ENCODE results near the gene MAP1S.

MAP1S gene, protein sequence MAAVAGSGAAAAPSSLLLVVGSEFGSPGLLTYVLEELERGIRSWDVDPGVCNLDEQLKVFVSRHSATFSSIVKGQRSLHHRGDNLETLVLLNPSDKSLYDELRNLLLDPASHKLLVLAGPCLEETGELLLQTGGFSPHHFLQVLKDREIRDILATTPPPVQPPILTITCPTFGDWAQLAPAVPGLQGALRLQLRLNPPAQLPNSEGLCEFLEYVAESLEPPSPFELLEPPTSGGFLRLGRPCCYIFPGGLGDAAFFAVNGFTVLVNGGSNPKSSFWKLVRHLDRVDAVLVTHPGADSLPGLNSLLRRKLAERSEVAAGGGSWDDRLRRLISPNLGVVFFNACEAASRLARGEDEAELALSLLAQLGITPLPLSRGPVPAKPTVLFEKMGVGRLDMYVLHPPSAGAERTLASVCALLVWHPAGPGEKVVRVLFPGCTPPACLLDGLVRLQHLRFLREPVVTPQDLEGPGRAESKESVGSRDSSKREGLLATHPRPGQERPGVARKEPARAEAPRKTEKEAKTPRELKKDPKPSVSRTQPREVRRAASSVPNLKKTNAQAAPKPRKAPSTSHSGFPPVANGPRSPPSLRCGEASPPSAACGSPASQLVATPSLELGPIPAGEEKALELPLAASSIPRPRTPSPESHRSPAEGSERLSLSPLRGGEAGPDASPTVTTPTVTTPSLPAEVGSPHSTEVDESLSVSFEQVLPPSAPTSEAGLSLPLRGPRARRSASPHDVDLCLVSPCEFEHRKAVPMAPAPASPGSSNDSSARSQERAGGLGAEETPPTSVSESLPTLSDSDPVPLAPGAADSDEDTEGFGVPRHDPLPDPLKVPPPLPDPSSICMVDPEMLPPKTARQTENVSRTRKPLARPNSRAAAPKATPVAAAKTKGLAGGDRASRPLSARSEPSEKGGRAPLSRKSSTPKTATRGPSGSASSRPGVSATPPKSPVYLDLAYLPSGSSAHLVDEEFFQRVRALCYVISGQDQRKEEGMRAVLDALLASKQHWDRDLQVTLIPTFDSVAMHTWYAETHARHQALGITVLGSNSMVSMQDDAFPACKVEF

DNA sequence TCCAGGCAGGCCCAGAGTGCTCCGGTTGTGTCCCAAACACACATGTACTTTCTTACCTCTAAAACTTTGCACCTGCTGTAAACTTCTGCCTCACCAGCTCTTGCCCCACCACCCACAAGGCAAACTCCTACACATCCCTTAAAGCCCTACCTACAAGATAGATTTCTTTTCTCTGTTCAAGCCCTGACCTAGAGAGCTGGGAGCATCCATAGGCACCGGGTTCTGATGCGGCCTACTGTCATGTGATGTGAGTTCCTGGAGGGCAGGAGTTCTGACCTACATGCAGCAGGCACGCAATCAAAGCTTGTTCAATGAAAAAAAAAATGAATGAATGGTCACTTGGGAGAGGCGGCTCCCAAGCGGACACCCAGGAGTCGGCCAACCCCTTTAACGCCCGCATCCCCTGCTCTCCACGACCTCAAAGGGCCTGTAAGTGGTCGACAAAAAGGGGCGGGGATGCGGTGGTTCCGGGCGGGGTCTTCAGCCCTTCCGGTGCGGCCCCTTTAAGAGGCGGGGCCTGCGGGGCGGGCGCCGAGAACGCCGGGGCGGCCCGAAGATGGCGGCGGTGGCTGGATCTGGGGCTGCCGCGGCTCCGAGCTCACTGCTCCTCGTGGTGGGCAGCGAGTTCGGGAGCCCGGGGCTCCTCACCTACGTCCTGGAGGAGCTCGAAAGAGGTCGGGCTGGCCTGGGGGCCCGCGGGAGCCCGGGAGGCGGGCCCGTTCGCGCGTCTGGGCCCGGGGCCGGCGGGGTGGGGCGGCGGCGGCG lies at the start of gene MAP1S:
TSS of gene MAP1S (plus strand) at position 534 of the 765 bp plus-strand sequence. CDS start at position 557, 23 bp downstream.
- TF ChIP-seq, protein P1, sequence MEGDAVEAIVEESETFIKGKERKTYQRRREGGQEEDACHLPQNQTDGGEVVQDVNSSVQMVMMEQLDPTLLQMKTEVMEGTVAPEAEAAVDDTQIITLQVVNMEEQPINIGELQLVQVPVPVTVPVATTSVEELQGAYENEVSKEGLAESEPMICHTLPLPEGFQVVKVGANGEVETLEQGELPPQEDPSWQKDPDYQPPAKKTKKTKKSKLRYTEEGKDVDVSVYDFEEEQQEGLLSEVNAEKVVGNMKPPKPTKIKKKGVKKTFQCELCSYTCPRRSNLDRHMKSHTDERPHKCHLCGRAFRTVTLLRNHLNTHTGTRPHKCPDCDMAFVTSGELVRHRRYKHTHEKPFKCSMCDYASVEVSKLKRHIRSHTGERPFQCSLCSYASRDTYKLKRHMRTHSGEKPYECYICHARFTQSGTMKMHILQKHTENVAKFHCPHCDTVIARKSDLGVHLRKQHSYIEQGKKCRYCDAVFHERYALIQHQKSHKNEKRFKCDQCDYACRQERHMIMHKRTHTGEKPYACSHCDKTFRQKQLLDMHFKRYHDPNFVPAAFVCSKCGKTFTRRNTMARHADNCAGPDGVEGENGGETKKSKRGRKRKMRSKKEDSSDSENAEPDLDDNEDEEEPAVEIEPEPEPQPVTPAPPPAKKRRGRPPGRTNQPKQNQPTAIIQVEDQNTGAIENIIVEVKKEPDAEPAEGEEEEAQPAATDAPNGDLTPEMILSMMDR (IDR thresholded peaks at IDR 0.05; ENCODE audit: insufficient read depth, low read depth, low read length, missing control alignments), result no peak
- peak; percentile 78 for DNase-seq (ENCODE audit: low read depth)
- H3K4me3 ChIP-seq (ENCODE audit: low read depth, low read length), result peak within 1 kb of the TSS; percentile 61

DNA sequence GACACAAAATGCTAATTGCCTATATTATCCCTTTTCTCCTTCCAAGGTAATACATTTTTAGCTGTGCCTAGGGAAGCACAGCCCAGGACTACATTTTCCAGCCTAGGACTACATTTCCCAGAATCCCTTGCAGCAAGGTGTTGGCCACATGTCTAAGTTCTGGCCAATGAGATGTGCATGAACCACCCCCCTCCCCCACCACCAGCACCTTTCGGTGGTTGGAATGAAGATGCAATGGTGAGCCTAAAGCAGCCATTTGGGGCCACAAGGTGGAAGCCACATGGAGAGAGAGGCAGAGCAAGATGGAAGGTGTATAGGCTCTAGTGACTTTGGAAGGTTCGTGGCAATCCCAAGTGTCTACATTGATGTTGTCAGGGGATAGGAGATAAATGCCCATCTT lies 47.4 kb upstream of the MAP1S start:
- no peak overlapping the region for H3K4me3 ChIP-seq (ENCODE audit: low read depth, low read length)
- TF ChIP-seq, protein P1 (IDR thresholded peaks at IDR 0.05; ENCODE audit: insufficient read depth, low read depth, low read length, missing control alignments), result no peak
- DNase-seq (ENCODE audit: low read depth), result peak; percentile 63

DNA sequence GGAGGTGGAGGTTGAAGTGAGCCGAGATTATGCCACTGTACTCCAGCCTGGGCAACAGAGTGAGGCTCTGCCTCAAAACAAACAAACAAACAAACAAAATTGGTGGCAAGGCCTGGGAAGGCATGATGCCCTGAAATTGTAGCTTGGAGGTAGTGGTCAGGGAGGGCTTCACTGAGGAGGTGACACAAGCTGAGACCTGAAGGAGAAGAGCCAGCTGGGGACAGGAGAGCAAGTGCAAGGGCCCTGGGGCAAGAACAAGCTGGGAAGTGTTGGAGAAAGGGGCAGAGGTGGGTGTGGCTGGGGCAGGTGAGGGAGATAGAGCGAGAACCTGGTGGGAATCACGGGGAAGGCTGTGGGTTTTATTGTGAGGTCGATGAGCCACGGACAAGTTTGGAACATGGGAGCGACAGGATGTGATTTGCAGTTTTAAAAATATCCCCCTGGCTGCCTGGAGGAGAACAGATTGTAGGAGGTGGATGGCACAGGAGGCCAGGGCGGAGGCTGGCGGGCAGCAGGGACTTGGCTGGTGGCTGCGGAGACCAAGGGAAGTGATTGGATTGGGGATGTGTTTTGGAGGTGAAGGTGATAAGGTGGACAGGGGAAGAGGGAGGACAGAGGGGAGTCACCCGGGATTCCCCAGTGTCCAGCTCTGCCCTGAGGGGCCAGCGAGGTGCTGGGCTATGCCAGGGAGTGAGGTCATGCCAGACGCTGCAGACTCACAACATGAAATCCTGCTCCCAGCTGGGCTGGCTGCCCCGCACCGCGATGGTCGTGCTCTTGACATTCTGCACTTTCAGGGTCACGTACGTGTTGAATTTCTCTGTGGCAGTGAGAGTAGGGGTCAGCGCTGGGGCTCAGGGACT lies 45.1 kb upstream of the MAP1S start:
- no peak overlapping the region for H3K4me3 ChIP-seq (ENCODE audit: low read depth, low read length)
- TF ChIP-seq, protein P1 (IDR thresholded peaks at IDR 0.05; ENCODE audit: insufficient read depth, low read depth, low read length, missing control alignments), result no peak
- DNase-seq (ENCODE audit: low read depth), result no peak

DNA sequence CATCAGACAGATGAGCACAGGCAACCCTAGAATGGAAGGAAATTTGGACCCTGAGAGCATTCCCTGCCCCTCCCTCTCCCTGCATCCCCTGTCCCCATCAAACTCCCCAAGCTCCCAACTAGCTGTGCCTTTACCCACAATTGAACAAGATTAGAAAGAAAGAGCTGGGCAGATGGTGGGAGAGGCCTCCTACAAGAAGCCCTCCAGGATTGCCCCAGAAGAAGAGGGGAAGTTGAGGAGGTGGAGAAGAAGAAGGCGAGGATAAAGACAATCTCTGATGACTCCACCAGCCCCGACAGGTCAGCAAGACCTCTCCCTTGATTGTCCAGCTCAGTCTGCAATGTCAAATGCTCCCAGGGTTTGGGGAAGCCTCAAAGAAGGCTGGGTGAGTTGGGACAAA lies 43.0 kb upstream of the MAP1S start:
- DNase-seq (ENCODE audit: low read depth), result no peak
- H3K4me3 ChIP-seq (ENCODE audit: low read depth, low read length), result no peak overlapping the region
- TF ChIP-seq, protein P1 (IDR thresholded peaks at IDR 0.05; ENCODE audit: insufficient read depth, low read depth, low read length, missing control alignments), result no peak

DNA sequence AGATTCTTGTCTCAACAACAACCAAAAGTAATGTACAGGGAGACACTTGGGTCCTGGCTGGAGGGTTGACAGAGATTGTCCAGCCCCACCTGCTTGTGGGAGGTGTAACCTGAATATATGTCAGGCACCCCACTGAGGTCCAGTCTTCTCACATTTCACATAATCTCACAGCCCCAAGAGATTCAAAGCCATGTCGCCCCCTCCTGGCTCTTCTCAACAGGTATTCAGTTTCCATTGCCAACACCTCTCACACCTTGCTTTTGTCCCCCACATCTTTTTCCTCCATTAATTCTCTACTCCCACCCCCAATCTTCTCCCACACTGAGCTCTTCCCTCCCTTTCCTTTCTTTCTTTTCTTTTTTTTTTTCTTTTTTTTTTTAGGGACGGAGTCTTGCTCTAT lies 42.3 kb upstream of the MAP1S start:
- no peak overlapping the region for H3K4me3 ChIP-seq (ENCODE audit: low read depth, low read length)
- peak; percentile 19 for DNase-seq (ENCODE audit: low read depth)
- TF ChIP-seq, protein P1 (IDR thresholded peaks at IDR 0.05; ENCODE audit: insufficient read depth, low read depth, low read length, missing control alignments), result peak; percentile 23
